Esophagus muscularis mucosa (tissue), 4 donors: Measurements from ENCODE around the gene SPOP.

Experiments used
- EP300 ChIP-seq: sonication (generic); formaldehyde crosslinking; IDR thresholded peaks from one replicate; pipeline ENCODE4 v1.6.1; 2017; ENCODE audit warnings: antibody characterized with exemption
- POLR2A ChIP-seq: fragments of 450-650 bp; IDR thresholded peaks from one replicate; pipeline ENCODE4 v1.6.1; 2017; ENCODE audit warnings: antibody characterized with exemption, moderate library complexity, mild to moderate bottlenecking, low read depth
- TF ChIP-seq, protein P1 (sequence below), 3 experiments: fragments of 200-600 bp in 2 of 3; fragments of 450-650 bp in 1 of 3; sonication (generic) in 2 of 3; IDR thresholded peaks; one replicate each; pipeline ENCODE4 v1.5.1; 2017 to 2019; ENCODE audit warnings: antibody characterized with exemption in 3 of 3, mild to moderate bottlenecking in 2 of 3, moderate library complexity in 1 of 3

DNA sequence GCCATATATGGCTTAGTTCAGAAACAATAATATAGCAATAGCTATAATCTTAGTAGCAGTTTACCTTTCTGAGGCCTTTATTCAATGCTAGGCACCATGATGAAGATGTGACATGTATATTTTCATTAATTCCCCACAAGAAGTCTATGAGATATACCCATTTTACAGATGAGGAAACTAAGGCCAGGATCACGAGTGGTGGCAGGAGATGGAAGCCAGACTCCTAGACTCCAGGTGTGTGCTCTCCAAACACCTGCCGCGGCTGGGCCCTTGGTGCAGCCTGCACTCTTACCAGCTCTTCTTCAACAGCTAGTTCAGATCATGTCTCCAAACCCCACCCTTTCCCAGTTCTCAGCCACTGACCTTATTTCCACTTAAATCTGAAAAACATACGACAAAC, 87.0 kb downstream of the SPOP start:
- TF ChIP-seq, protein P1, sequence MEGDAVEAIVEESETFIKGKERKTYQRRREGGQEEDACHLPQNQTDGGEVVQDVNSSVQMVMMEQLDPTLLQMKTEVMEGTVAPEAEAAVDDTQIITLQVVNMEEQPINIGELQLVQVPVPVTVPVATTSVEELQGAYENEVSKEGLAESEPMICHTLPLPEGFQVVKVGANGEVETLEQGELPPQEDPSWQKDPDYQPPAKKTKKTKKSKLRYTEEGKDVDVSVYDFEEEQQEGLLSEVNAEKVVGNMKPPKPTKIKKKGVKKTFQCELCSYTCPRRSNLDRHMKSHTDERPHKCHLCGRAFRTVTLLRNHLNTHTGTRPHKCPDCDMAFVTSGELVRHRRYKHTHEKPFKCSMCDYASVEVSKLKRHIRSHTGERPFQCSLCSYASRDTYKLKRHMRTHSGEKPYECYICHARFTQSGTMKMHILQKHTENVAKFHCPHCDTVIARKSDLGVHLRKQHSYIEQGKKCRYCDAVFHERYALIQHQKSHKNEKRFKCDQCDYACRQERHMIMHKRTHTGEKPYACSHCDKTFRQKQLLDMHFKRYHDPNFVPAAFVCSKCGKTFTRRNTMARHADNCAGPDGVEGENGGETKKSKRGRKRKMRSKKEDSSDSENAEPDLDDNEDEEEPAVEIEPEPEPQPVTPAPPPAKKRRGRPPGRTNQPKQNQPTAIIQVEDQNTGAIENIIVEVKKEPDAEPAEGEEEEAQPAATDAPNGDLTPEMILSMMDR (IDR thresholded peaks at IDR 0.05): no peak
- TF ChIP-seq EP300 (no peak), POLR2A (no peak)
